Measurements from ENCODE around the gene GARRE1.
"Not testable (repeated sequence)": the region's sequence is repeated elsewhere in the genome, so short reads cannot be mapped to it uniquely, and the experiment has no call there.

The GARRE1 gene

GRCh38 chr19:34231439-34231838 is 22.9 kb upstream of the GARRE1 start:
- DNase-seq, result no peak

DNA sequence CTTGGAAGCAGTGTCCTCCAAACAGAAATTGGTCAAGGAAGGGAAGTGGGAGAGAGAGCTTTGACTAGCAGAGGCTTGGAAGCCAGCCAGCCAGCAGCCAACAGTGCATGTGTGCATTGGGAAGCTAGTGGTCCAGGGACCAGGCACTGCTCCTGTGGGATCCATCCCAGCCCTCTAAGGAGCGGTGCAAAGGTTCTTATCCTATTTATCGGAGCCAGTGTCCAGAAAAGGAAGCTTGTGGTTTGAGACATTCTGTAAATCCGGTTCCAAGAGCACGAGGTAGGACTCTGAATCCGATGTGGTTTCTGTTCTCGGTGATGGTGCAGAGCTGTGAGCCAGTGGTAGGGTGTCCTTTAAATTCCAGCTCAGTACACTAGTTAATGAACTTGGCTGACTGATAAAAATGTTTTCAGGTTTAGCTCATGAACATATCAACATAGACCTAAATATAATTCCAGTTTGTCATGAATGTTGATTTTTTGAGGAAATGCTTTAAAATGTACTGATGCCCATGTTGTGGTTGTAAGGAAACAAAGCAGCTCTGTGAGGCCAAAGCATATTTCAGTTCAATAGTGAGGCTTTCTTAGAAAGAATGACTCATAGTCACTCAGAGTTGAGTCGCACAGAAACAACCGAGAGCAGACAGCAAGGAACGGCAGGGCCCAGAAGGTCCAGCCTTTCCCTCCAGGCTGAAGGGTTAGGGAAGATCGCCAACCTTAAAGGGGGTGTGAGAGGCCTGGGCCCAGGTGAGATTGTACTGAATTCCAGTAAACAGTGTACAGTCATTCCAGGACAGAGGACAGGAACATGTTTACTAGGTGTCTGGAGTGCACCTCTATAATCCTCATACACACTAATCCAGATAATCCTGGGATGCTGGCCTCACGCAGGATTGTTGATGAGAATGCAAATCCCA is 21.5 kb upstream of the GARRE1 start:
- DNase-seq, result no peak

- DNase-seq, result no peak
Observed at GRCh38 chr19:34235425-34235940, 18.9 kb upstream of the GARRE1 start.

DNA sequence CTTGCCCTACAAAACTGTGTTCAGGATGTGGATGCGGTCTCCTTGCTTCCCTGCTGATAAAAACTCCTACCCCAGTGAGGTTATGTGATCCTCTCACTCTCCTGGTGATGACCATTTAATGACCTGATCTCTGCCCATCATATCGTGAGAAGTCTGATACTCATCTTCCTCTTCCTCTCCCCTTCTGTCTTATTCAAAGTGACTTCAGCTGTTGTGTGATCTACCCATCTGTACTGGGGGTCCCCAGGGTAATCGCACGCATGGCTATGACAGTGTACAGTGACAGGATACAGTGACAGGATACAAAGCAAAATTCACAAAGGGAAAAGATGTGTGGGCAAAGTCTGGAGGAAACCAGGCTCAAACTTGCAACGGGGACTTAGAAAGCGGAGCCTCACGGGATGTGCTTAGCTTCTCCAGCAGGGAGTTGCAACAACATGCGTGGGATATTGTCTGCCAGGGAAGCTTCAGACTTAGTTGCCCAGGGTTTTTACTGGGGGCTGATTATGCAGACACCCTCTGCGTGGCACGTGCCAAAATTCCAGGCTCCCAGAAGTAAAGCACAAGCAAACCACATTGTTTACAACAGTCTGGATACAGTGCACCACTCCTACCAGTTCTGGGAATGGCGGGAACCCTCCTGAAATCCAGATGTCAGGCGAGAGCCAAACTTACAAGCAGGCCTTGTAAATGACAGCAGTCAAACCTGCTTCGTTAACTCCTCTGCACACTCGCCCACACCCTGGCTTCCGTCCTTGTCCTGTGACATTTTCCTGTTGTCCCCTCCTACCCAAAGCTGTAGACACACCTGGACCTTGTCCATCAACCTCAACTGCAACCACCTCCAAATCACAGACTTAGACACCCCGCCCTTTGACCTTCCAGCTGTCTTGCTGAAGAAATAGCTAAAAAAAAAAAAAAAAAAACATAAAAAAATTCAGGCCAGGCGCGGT is 18.0 kb upstream of the GARRE1 start:
- DNase-seq, result no peak

DNA sequence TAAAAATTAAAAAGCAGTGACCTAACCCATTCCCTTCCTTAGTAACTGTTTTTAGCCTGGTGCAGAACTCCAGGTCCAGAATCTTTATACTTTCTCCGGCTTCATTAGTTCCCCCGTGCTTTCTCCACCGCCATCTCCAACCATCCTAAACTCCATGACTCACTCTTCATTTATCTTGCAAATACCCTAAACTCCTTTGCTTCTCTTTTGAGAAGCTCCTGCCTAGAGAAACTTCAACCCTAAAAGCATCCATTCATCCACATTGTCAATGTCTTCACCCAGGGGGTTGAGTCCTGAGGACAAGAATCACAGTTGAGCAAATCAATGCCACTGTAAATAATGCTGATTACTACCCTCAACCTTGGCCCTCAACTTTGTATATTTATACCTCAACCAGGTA is 17.1 kb upstream of the GARRE1 start:
- DNase-seq, result no peak

- DNase-seq, result no peak
Observed at GRCh38 chr19:34237939-34238338, 16.4 kb upstream of the GARRE1 start.

DNA sequence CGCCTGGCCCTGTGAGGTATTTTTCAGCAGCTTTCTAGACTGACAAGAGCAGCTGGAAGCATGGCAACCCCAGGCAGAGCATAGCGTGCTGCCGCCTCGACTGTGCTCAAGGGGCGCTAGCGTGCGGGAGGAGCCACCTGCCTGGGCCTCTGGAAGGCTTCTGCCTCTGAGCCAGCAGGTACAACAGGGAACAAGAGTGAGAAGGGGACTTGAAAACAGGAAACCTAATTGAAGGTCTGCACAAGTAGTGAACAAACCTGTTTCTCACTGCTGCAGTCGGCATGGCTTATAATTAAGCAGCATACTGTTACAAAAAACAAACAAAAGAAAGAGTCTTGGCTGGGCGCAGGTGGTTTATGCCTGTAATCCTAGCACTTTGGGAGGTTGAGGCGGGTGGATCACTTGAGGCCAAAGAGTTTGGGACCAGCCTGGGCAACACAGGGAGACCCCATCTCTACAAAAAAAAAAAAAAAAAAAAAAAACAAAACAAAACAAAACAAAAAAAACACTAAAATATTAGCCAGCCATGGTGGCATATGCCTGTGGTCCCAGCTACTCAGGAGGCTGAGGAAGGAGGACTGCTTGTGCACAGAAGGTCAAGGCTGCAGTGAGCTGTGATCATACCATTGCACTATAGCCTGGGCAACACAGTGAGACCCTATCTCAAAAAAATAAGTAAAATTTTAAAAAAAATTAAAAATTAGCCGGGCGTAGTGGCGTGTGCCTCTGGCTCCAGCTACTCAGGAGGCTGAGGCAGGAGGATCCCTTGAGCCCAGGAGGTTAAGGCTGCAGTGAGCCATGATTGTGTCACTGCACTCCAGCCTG is 12.6 kb upstream of the GARRE1 start:
- peak; percentile 35 for DNase-seq

DNA sequence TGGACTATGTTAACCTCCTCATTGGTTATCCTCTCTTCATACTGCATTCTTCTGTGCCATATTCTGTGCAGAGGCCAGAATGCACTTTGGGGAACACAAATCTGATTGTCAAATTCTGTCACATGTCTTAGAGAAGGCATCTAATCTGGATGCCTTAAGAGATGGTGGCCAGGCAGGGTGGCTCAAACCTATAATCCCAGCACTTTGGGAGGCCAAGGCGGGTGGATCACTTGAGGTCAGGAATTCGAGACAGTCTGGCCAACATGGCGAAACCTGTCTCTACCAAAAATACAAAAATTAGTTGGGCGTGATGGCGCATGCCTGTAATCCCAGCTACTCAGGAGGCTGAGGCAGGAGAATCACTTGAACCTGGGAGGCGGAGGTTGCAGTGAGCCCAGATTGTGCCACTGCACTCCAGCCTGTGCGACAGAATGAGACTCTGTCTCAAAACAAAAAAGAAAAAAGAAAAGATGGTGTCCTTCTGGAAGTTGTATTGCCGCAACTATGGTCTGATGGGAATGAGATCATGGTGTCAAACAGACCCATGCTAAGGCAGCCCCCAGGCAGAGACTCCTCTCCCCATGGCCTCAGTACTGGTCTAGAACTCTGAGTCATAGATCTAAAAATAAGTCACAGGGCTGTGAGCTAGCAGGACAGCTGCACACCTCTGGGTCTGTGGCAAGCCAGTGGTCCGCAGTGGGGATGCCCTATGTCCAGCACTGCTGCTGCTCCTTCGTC is 11.0 kb upstream of the GARRE1 start:
- DNase-seq, result not testable (repeated sequence)

GRCh38 chr19:34243876-34244578 is 10.3 kb upstream of the GARRE1 start:
- no peak for DNase-seq

- DNase-seq, result no peak
Observed at GRCh38 chr19:34244611-34245299, 9.6 kb upstream of the GARRE1 start.

DNA sequence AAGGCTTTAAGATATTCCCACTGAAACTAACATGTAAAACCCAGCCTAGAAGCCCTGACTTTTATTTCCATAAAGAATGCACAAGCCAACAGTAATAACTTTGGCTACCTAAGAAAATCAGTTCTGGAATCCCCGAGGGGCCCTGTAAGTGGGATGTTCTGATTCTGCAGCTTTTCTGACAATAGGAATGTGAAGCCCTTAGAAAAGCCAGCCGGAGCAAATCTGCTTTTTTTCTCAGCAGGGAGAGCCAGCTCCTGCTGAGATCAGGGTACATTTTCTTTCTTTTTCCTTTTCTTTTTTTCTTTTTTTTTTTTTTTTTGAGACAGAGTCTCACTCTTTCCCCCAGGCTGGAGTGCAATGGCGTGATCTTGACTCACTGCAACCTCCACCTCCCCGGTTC is 8.0 kb upstream of the GARRE1 start:
- no peak for DNase-seq

- DNase-seq, result no peak
Observed at GRCh38 chr19:34248941-34249340, 5.4 kb upstream of the GARRE1 start.

DNA sequence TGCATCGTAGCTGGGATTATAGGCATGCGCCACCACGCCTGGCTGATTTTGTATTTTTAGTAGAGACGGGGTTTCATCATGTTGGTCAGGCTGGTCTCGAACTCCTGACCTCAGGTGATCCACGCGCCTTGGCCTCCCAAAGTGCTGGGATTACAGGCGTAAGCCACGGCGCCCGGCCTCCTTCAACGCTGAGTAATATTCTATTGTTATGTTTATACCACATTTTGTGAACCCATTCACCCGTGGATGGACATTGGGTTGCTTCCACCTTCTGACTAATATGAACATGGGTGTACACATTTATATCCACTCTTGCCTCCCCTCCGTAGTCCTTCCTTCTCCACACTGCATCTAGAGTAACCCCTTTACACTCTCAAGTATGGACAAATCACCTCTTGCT is 1.2 kb upstream of the GARRE1 start:
- DNase-seq, result not testable (repeated sequence)

DNA sequence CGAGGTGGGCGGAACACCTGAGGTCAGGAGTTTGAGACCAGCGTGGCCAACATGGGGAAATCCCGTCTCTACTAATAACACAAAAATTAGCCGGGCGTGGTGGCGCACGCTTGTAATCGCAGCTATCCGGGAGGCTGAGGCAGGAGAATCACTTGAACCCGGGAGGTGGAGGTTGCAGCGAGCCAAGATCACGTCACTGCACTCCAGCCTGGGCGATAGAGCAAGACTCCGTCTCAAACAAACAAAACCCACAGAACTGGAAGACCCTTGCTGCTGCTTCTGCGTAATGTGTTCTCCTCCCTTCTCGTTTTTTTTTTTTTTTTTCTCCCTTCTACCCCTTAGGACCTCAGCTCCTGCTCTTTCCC is 691 bp upstream of the GARRE1 start:
- not testable (repeated sequence) for DNase-seq

- DNase-seq, result no peak
Observed at GRCh38 chr19:34254698-34255432, 511 bp downstream of the GARRE1 start.

- DNase-seq, result no peak
Observed at GRCh38 chr19:34255546-34255945, 1.2 kb downstream of the GARRE1 start.

- DNase-seq, result no peak
Observed at GRCh38 chr19:34256835-34257558, 2.6 kb downstream of the GARRE1 start.

GRCh38 chr19:34257559-34257924 is 3.2 kb downstream of the GARRE1 start:
- no peak for DNase-seq
